GM12892 (cell line): ENCODE data around the gene GAPT.

Experiments
- POLR2A ChIP-seq: IDR thresholded peaks from 2 replicates; pipeline ENCODE4 v1.6.1; 2011; ENCODE audit warnings: low read depth, low read length, control low read depth
- POLR2AphosphoS5 ChIP-seq: IDR thresholded peaks from 2 replicates; pipeline ENCODE4 v1.6.1; 2011; ENCODE audit warnings: low read depth, low read length, control low read depth

GRCh38 chr5:58517198-58517597, 26.0 kb downstream of the GAPT start:
- TF ChIP-seq POLR2AphosphoS5 = no peak
- no peak for TF ChIP-seq POLR2A
